GM18951 (cell line): ENCODE measurements around the gene SYP.

Experiments
- POLR2A ChIP-seq: IDR thresholded peaks from 4 replicates; pipeline ENCODE4 v1.6.1; 2011; ENCODE audit warnings: mild to moderate bottlenecking; ENCODE audit not compliant: insufficient read length, insufficient read depth; ENCODE audit errors: extremely low read depth
- in situ Hi-C: fragments of 300-500 bp; cut with MboI; formaldehyde crosslinking; loops from one replicate; pipeline ENCODE4 v1.12.0; 2022; ENCODE audit warnings: low sequenced_read_pairs, mixed read lengths, inconsistent platforms; ENCODE audit not compliant: unreplicated experiment

SYP gene

GRCh38 chrX:49192722-49193328 is 7.2 kb downstream of the SYP start:
- TF ChIP-seq POLR2A: no peak
- in situ Hi-C loops: no loop called here

- no peak for TF ChIP-seq POLR2A
- in situ Hi-C loops: no loop called here
These were observed 8.4 kb downstream of the SYP start for GRCh38 chrX:49191574-49192011.

- in situ Hi-C loops: no loop called here
- TF ChIP-seq POLR2A: peak; percentile 88
These were observed 9.0 kb downstream of the SYP start for GRCh38 chrX:49190821-49191573.

- no peak for TF ChIP-seq POLR2A
- in situ Hi-C loops: no loop called here
These were observed 10.4 kb downstream of the SYP start for GRCh38 chrX:49189606-49190005.

- no peak for TF ChIP-seq POLR2A
- in situ Hi-C loops: no loop called here
These were observed 11.4 kb downstream of the SYP start for GRCh38 chrX:49188468-49189076.

GRCh38 chrX:49187526-49187925 is 12.5 kb downstream of the SYP start:
- in situ Hi-C loops: no loop called here
- no peak for TF ChIP-seq POLR2A

- in situ Hi-C loops: no loop called here
- TF ChIP-seq POLR2A: no peak
These were observed 13.0 kb downstream of the SYP start for GRCh38 chrX:49187028-49187394.

- in situ Hi-C loops: no loop called here
- TF ChIP-seq POLR2A: peak; percentile 78
These were observed 13.6 kb downstream of the SYP start, which contains the start of gene PRICKLE3 for GRCh38 chrX:49186125-49187027. Gene PRICKLE3, minus strand, starts transcription at chrX:49186373. Its CDS starts 76 bp downstream, at chrX:49186297.

GRCh38 chrX:49184294-49185281 is 15.4 kb downstream of the SYP start:
- in situ Hi-C loops: no loop called here
- TF ChIP-seq POLR2A: peak; percentile 54

GRCh38 chrX:49183701-49184281 is 16.2 kb downstream of the SYP start:
- no peak for TF ChIP-seq POLR2A
- in situ Hi-C loops: no loop called here

GRCh38 chrX:49179358-49179757 is 20.6 kb downstream of the SYP start:
- no peak for TF ChIP-seq POLR2A
- in situ Hi-C loops: no loop called here

GRCh38 chrX:49178537-49178936 is 21.5 kb downstream of the SYP start:
- no peak for TF ChIP-seq POLR2A
- in situ Hi-C loops: no loop called here
